GM12878 (cell line): ENCODE data around the gene ENPP6.

Experiments used
- ATF7 ChIP-seq: fragments of 450-650 bp; IDR thresholded peaks from 2 replicates; pipeline ENCODE4 v1.6.1; 2016; ENCODE audit warnings: low read depth, mild to moderate bottlenecking
- EZH2 ChIP-seq: IDR thresholded peaks from 2 replicates; pipeline ENCODE4 v1.6.1; 2012; ENCODE audit warnings: low read depth, mild to moderate bottlenecking, control low read depth, inconsistent platforms, low read length, borderline replicate concordance; ENCODE audit not compliant: control insufficient read depth
- POLR2AphosphoS5 ChIP-seq: IDR thresholded peaks from 2 replicates; pipeline ENCODE4 v1.6.1; 2011; ENCODE audit warnings: mild to moderate bottlenecking, low read length, inconsistent platforms
- SP1 ChIP-seq: IDR thresholded peaks from one replicate; pipeline ENCODE4 v1.6.1; 2011; ENCODE audit warnings: low read depth, low read length
- TF ChIP-seq, protein P1 (sequence below), 3 experiments: IDR thresholded peaks in 2 of 3; conservative IDR thresholded peaks in 1 of 3; 2 replicates each; pipeline ENCODE4 v1.5.1; 2011; ENCODE audit warnings: low read depth in 3 of 3, low read length in 3 of 3, mild to moderate bottlenecking in 3 of 3, control low read depth in 2 of 3, moderate library complexity in 2 of 3, inconsistent platforms in 1 of 3, mixed read lengths in 1 of 3; ENCODE audit not compliant: control insufficient read depth in 2 of 3, insufficient read depth in 1 of 3; ENCODE audit errors: extremely low read depth in 1 of 3

GRCh38 chr4:184056877-184057276, 160.8 kb downstream of the ENPP6 start:
- TF ChIP-seq, protein P1, sequence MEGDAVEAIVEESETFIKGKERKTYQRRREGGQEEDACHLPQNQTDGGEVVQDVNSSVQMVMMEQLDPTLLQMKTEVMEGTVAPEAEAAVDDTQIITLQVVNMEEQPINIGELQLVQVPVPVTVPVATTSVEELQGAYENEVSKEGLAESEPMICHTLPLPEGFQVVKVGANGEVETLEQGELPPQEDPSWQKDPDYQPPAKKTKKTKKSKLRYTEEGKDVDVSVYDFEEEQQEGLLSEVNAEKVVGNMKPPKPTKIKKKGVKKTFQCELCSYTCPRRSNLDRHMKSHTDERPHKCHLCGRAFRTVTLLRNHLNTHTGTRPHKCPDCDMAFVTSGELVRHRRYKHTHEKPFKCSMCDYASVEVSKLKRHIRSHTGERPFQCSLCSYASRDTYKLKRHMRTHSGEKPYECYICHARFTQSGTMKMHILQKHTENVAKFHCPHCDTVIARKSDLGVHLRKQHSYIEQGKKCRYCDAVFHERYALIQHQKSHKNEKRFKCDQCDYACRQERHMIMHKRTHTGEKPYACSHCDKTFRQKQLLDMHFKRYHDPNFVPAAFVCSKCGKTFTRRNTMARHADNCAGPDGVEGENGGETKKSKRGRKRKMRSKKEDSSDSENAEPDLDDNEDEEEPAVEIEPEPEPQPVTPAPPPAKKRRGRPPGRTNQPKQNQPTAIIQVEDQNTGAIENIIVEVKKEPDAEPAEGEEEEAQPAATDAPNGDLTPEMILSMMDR (IDR thresholded peaks at IDR 0.05 in 2 of 3, conservative IDR thresholded peaks at IDR 0.05 in 1 of 3; ENCODE audit: control insufficient read depth in 2 of 3, extremely low read depth in 1 of 3, insufficient read depth in 1 of 3, low read depth in 3 of 3, low read length in 3 of 3), result no peak
- TF ChIP-seq POLR2AphosphoS5, result no peak
- TF ChIP-seq EZH2, result no peak
- no peak for TF ChIP-seq SP1
- TF ChIP-seq ATF7, result no peak
